ENCODE results near the gene MAPT. TPM values are rescaled to one million over a fixed set of nuclear protein-coding genes. Genes with fewer than 3 reads are reported as not detected.

MAPT gene
- total RNA-seq, 6 donors from 2014 or later, result 2.1 to 3.7 (median 2.8) TPM

DNA sequence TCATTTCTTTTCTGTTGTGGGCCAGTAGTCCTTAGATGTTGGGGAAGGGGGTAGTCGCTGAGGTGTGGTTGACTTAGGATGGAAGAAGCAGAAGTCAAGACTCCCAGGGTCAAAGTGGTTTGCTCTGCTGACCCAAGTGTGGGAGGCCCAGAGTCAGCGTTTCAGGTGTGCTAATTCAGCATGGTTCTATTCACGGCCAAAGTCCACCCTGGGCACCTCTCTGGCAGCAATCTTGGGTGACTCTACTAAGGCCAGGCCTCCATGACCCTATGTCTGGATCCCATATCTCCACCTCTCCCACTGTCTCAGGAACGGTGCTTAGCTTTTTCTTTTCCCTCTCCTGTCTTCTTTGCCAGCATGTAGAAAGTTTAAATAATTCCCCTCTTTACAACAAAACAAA lies 32.9 kb downstream of the MAPT start:
- Histone ChIP-seq H3K4me1 (peaks cover 0 to 17% (median 12%) of the 10 kb centered on the region in 4 donors), H3K27me3 (no peaks in the 10 kb centered on the region), H3K36me3 (no peaks in the 10 kb centered on the region), H3K4me3 (no peak overlapping the region), H3K27ac (no peak overlapping the region), H3K9me3 (peaks cover 0 to 6% (median 3%) of the 10 kb centered on the region in 4 donors)
- DNase-seq (no peak), ATAC-seq (ENCODE audit: low FRiP score in 2 of 2) (no peak)
- no peak for TF ChIP-seq POLR2A (IDR thresholded peaks at IDR 0.05)
- no peak for TF ChIP-seq POLR2AphosphoS5 (IDR thresholded peaks at IDR 0.05)
- no peak for TF ChIP-seq EP300 (IDR thresholded peaks at IDR 0.05)
- TF ChIP-seq, protein P1, sequence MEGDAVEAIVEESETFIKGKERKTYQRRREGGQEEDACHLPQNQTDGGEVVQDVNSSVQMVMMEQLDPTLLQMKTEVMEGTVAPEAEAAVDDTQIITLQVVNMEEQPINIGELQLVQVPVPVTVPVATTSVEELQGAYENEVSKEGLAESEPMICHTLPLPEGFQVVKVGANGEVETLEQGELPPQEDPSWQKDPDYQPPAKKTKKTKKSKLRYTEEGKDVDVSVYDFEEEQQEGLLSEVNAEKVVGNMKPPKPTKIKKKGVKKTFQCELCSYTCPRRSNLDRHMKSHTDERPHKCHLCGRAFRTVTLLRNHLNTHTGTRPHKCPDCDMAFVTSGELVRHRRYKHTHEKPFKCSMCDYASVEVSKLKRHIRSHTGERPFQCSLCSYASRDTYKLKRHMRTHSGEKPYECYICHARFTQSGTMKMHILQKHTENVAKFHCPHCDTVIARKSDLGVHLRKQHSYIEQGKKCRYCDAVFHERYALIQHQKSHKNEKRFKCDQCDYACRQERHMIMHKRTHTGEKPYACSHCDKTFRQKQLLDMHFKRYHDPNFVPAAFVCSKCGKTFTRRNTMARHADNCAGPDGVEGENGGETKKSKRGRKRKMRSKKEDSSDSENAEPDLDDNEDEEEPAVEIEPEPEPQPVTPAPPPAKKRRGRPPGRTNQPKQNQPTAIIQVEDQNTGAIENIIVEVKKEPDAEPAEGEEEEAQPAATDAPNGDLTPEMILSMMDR (IDR thresholded peaks at IDR 0.05), result no peak
- 90 to 91% methylated on average over 4 of the region's 4 CpGs for WGBS, 2 donors

DNA sequence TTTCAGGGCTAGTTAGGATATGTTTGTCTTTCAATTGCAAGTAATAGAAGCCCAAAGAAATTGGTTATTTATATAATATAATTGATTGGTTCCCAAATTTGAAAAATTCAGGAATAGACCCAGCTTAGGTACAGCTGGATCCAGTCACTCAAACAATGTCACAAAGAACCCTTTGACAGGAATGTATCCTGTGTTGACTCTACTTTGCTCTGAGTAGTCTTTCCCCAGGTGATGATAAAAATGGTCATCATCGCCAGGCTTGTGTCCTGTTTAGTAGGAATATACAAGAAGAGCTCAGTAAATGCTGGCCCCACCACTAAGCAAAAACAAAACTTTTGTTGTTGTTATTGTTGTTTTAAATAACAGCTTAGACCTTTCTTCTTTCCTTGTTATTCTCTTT lies 35.0 kb downstream of the MAPT start:
- Histone ChIP-seq H3K9me3 (peaks cover 0 to 6% (median 3%) of the 10 kb centered on the region in 4 donors), H3K4me1 (peaks cover 0 to 3% (median 2%) of the 10 kb centered on the region in 4 donors), H3K27ac (no peak overlapping the region), H3K4me3 (no peak overlapping the region), H3K36me3 (no peaks in the 10 kb centered on the region), H3K27me3 (no peaks in the 10 kb centered on the region)
- ATAC-seq (ENCODE audit: low FRiP score in 2 of 2) (no peak), DNase-seq (no peak)
- TF ChIP-seq, protein P1 (IDR thresholded peaks at IDR 0.05), result no peak
- TF ChIP-seq POLR2A (IDR thresholded peaks at IDR 0.05) (no peak), POLR2AphosphoS5 (IDR thresholded peaks at IDR 0.05) (no peak), EP300 (IDR thresholded peaks at IDR 0.05) (no peak)
- 86 to 90% methylated on average over 1 of the region's 1 CpG for WGBS, 2 donors

DNA sequence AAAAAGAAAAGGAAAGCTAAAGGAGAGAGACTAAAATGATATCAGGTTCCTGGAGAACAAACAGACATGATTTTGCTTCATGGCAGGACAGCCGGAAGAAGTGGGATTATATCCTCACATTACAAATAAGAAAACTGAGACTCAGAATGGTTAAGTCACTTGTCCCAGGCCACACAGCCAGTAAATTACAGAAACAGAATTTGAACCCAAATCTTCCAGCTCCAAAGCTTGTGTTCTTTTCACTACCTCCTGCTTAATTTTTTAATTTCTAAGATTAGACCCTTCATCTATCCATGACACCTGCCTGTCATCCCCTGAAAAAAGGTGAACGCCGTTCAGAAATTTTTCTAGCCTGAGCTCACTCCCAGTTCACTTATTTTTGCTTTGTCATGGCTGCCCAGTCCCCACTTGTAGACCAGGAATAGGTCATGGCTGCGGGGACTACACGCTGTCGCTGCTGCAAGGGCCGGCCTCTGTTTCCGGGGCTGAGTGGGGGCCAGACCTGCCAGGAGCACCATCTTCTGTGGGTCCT lies 36.1 kb downstream of the MAPT start:
- ATAC-seq (ENCODE audit: low FRiP score in 2 of 2) (no peak), DNase-seq (no peak)
- TF ChIP-seq POLR2A (IDR thresholded peaks at IDR 0.05) (no peak), EP300 (IDR thresholded peaks at IDR 0.05) (no peak), POLR2AphosphoS5 (IDR thresholded peaks at IDR 0.05) (no peak)
- TF ChIP-seq, protein P1 (IDR thresholded peaks at IDR 0.05), result no peak
- no peak overlapping the region for H3K4me3 ChIP-seq
- H3K27me3 ChIP-seq, result no peaks in the 10 kb centered on the region
- H3K9me3 ChIP-seq, result peaks cover 0 to 6% (median 3%) of the 10 kb centered on the region in 4 donors
- H3K36me3 ChIP-seq, result no peaks in the 10 kb centered on the region
- H3K4me1 ChIP-seq, result no peaks in the 10 kb centered on the region
- no peak overlapping the region for H3K27ac ChIP-seq
- WGBS, 2 donors, result 86 to 91% methylated on average over 8 of the region's 8 CpGs

DNA sequence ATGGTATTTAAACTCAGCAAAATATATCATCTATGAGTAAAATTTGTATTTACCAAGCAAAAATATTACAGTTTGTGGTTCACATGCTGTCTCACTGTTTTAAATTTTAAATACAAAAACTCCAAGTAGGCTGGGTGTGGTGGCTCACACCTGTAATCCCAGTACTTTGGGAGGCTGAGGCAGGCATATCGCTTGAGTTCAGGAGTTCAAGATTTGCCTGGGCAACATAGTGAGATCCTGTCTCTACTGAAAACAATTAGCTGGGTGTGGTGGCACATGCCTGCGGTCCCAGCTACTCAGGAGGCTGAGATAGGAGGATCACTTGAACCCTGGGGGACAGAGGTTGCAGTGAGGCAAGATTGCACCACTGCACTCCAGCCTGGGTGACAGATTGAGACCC lies 37.3 kb downstream of the MAPT start:
- no peak for ATAC-seq (ENCODE audit: low FRiP score in 2 of 2)

More for the DNA sequence above, 37.3 kb downstream of the MAPT start:
- Histone ChIP-seq H3K4me1 (no peaks in the 10 kb centered on the region), H3K9me3 (peaks cover 0 to 6% (median 3%) of the 10 kb centered on the region in 4 donors), H3K27me3 (no peaks in the 10 kb centered on the region), H3K27ac (no peak overlapping the region), H3K4me3 (no peak overlapping the region), H3K36me3 (no peaks in the 10 kb centered on the region)
- 91 to 98% methylated on average over 2 of the region's 2 CpGs for WGBS, 2 donors
- no peak for DNase-seq
- TF ChIP-seq EP300 (IDR thresholded peaks at IDR 0.05) (no peak), POLR2A (IDR thresholded peaks at IDR 0.05) (no peak), POLR2AphosphoS5 (IDR thresholded peaks at IDR 0.05) (no peak)
- TF ChIP-seq, protein P1 (IDR thresholded peaks at IDR 0.05), result no peak
